Stimulated activated CD4-positive, alpha-beta T cell treated with anti-CD3 and anti-CD28 coated beads, Interleukin-1b, Interleukin-23, amount 100 ng/mL, for 1 hour (primary cell): ENCODE results near the gene HARS2.
"Not testable (repeated sequence)": the region's sequence is repeated elsewhere in the genome, so short reads cannot be mapped to it uniquely, and the experiment has no call there.

ENCODE experiments used
- DNase-seq, 2 donors: peaks; one replicate each; pipeline ENCODE4 v3.0.0-alpha.2; 2020; ENCODE audit warnings: low read depth in 2 of 2

Gene HARS2

DNA sequence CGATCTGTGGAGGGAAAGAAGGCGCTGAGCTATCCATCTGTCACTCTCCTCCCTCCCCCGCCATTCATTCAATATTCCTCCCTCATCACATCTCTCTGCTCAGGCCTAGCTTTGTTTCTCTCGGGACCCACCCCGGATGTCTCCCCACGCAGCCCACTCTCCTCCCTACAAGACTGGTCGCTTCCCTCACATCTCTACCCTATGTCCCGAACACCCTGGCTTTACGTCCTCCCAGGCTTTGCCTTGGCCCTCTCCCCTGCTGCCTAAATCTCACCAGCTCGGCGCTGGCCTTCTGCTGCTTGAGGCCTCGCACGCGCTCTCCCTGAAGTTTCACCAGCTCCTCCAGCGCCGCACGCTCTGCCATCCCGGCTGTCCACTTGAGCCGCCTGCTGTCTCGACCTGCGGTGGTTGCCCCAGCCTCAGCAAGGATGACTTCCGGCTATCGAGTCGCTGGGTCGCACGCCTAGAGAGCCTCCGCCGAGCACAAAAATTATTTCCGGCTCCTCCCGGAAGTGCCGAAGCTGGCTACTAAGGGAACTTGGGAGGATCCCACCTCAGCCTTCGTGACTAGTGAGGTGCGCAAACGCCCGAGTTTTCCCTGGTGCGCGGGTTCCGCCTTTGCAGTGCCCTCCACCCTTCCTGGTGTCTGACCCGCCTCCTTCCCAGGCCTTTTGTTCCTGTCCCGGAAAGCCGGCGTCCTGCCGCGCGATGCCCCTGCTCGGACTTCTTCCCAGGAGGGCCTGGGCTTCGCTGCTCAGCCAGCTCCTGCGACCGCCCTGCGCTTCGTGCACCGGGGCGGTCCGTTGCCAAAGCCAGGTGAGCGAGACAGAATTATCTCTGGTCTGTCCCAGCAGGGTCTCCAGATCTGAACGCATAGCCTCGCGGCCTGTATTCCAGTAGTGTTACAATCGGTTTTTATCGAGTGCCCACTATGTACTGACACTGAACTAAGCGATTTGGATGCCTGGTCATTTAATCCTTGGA is at the start of gene HARS2, which contains the start of gene HARS1:
Gene HARS2 (plus strand): TSS at position 515 of the 984 bp plus-strand sequence. CDS start 194 bp downstream, at position 709.
Gene HARS1 (minus strand): TSS at position 430 of the 984 bp plus-strand sequence. CDS start 66 bp downstream, at position 364.
- DNase-seq, result peak; percentile 54 to 59

GRCh38 chr5:140641716-140642115 is 49.5 kb upstream of the HARS2 start:
- DNase-seq, result no peak

DNA sequence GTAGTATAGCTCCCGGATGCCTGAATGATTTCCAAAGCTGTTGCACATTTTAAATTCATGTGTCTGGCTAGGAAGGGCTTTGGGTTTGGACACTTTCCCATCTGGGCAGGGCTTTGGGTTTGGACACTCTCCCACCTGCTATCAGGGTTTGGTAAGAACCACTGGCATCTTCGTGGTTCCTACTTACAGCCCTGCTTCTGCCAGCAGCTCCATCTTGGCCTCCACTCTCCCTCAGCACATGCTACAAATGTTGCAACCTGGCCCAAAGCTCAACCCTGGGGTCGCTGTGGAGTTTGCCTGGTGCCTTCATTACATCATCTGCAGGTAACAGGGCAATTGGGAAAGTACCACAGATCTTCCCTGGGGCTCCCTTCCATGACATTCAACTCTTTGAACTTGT is 48.5 kb upstream of the HARS2 start:
- DNase-seq, result no peak

- DNase-seq, result no peak
These were observed 44.2 kb upstream of the HARS2 start for GRCh38 chr5:140647042-140647419.

DNA sequence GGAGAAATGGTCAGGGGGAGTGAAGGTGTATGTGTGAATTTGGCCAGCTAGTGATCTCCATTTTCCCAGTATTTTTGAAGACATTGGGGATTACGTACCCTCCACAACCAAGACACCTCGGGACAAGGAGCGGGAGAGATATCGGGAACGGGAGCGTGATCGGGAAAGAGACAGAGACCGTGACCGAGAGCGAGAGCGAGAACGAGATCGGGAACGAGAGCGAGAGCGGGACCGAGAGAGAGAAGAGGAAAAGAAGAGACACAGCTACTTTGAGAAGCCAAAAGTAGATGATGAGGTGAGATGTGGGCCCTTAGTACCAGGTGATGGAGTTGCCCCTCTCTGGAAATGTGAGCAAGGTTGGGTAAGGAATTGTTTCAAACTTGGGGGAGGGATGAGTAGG is 32.4 kb upstream of the HARS2 start:
- no peak for DNase-seq

DNA sequence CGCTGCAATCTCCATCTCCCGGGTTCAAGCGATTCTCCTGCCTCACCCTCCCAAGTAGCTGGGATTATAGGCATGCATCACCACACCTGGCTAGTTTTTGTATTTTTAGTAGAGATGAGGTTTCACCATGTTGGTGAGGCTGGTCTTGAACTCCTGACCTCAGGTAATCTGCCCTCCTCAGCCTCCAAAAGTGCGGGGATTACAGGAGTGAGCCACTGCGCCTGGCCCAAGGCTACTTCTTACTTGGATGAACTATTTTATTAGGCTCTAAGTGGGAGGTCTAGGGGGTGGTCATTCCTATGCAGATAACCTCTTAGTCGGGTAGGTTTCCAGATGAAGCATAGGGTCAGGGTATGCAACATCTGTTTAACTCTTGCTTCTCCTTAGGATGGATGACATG is 30.9 kb upstream of the HARS2 start:
- not testable (repeated sequence) for DNase-seq

GRCh38 chr5:140664030-140664358 is 27.3 kb upstream of the HARS2 start:
- DNase-seq, result no peak

GRCh38 chr5:140664359-140665119 is 26.7 kb upstream of the HARS2 start, which contains the start of gene WDR55:
WDR55 (plus strand) TSS chr5:140664904; CDS start chr5:140664913, 9 bp downstream.
- peak; percentile 84 to 91 for DNase-seq

- DNase-seq, result not testable (repeated sequence)
These were observed 20.2 kb upstream of the HARS2 start for GRCh38 chr5:140671035-140671434.

DNA sequence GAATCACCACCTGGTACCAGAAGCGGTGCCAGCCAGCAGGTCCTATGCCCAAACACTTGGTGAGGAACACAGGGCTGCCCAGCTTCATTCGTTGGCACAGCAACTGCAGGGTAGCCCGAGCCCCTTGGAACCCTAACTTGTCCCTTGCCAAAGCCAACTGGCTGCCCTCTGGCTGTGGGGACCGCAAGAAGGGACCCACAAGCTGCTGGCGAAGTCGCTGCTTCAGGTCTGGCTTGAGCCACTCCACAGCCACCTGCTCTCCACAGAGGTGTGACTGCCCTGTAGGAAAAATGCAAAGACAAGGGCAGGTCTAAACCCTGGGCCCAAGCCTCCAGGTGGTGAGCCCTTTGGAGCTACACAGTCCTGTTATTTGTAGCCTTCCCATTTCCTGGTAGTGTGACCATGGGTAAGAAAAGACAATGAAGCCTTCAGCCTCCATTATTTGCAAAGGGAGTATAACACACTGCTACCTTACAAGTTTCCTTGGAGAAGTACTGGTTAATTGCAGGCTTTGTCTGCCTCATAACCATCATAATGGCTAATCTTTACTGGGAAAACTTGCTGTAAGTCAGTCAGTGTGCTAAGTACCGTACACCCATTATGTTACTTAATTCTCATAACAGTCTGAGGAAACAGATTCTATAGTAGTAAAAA is 19.7 kb upstream of the HARS2 start:
- no peak for DNase-seq

GRCh38 chr5:140672455-140673186 is 18.6 kb upstream of the HARS2 start:
- DNase-seq, result no peak

DNA sequence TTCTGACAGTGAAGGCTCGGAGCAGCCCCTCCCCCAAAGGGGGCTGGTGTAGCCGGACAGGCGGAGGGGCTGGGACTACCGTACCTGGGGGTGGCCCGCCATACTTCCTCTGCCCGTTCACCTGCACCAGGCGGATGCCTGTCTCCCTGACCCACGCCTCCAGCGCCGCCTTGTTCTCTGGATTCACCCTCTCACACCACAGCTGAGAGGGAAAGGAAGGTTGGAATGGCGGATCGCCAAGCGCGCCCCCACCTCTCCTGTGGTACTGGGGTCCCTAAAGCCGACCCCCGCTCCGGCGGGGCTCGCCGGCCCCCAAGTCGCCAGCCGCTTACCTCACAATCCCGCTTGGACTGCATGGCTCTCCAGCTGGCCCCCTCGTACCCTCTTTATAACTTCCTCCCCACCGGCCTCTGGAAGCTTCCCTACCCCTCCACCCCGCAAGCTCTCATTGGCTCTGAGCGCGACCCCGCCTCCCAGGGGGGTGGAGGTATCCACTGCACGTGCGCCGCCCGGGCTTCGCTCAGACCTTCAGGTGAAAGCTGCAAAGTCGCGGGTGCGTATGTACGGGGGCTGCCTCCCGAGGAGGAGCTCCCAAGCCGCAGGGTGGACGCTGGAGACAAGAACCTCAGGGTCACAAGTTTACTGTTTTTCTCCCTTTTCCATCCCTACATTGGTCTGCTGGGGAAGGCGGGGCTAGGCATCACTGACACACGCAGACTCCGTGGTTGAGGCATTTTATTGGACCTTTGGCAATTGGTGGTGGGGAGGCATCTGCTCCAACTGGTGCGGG is 17.9 kb upstream of the HARS2 start, which contains the start of gene DND1:
Gene DND1 (minus strand): TSS at position 390 of the 790 bp plus-strand sequence. CDS start 34 bp downstream, at position 356.
- no peak for DNase-seq

GRCh38 chr5:140674211-140674610 is 17.0 kb upstream of the HARS2 start:
- DNase-seq, result no peak

DNA sequence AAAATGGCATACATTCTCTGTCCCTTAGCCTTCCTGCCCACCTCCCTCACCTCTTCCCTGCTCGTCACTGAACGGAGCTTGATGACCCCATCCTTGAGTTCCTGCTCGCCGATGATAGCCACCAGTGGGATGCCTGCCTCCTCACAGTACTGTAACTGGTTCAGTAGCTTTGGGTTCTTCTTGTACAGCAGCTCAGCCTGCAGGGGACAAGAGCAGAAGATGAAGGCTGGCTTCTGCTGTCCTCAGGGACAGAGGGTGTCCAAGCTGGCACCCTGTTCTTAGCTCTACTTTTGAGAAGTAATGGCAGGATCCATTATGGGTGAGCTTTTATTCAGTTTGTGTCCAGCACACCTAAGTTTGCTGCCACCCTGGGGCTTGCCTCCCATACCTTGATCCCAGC is 16.6 kb upstream of the HARS2 start:
- DNase-seq, result no peak

DNA sequence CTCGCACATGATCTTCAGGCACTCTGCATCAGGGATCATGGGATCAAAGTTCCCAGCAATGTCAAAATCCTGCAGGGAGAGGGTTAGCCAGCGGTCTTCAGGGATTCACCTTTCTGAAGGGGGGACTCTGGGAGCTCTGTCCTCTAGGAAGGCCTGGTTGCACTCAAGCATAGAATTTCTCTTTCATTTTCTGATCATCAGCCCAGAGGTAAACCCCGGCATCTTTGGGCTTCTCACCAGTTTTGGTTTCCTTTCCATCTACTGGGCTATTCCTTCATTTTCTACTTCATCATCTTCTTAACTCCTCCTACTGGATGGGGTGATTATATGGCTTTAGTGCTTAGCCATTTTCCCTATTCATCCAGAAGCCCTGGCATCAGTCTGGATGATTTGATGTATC is 13.3 kb upstream of the HARS2 start:
- DNase-seq, result no peak

- no peak for DNase-seq
These were observed 12.3 kb upstream of the HARS2 start for GRCh38 chr5:140678993-140679392.

DNA sequence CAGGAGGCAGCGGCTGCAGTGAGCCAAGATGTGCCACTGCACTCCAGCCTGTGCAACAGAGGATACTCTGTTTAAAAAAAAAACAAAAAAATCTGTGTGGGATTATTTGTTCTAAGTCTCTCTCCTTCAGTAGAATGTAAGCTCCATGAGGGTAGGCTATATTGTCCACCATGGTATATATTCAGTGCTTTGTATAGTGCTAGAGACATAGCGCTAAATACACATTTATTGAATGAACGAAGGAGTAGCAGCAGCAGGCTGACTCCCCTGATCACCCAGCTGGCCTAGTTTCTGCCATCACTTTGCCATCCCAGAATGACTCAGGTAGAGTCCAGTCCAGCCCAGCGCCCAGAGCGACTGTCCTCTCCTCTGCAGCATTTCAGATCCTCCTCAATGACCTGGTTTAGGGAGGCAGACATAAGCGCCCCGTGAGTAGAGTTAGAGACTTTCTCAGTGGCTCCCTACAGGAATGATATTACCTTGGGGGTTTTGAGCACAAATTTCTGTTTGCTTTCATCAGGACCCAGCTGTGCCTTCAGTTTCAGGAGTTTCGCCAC is 801 bp upstream of the HARS2 start:
- DNase-seq, result no peak

DNA sequence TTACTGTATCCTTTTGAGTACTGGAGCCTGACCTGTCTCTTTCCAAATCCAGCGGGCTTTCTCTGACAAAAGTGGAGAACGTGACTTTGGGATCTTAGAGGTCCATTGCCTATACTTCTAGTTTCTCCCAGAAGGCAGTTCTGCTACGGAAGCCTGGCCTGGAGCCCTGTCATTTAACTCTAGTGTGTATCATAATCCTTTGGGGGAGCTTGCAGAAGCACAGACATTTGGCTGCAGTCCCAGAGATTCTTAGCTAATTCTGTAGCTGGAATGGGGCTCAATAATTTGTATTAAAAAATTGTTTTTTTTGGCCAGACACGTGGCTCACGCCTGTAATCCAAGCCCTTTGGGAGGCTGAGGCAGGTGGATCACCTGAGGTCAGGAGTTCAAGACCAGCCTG is 3.0 kb downstream of the HARS2 start:
- no peak for DNase-seq

GRCh38 chr5:140696891-140697492 is 5.7 kb downstream of the HARS2 start:
- DNase-seq, result no peak
